RWPE1 (cell line): ENCODE measurements around the gene PARP1.

Experiments
- CTCF ChIA-PET: fragments of 350-600 bp; sonication (Branson Sonifier 250); formaldehyde crosslinking; extraction: SDS; loops from one replicate; lab custom pipeline; 2021; lab: Yijun Ruan, JAX
- POLR2A ChIA-PET: fragments of 400-600 bp; formaldehyde crosslinking; extraction: SDS; loops from one replicate; lab custom pipeline; 2020; ENCODE audit warnings: antibody characterized with exemption; ENCODE audit not compliant: low non-redundant PET; lab: Yijun Ruan, JAX
- DNase-seq: peaks from one replicate; pipeline ENCODE4 v3.0.0; 2012; ENCODE audit warnings: low spot score
- H3K27ac ChIP-seq: fragments of 450-650 bp; 2 replicates; pipeline ENCODE4 v1.5.1; 2017
- CTCF ChIP-seq: fragments of 450-650 bp; conservative IDR thresholded peaks from 2 replicates; pipeline ENCODE4 v1.5.1; 2017; ENCODE audit warnings: low read depth, mild to moderate bottlenecking

The PARP1 gene

GRCh38 chr1:226441629-226442028 is 33.7 kb upstream of the PARP1 start:
- H3K27ac ChIP-seq = no peak overlapping the region
- POLR2A ChIA-PET = no interaction called here
- no peak for TF ChIP-seq CTCF
- no peak for DNase-seq
- CTCF ChIA-PET = interaction anchor here (0.6 to 0.9 kb wide), 2 partner anchors 19 to 264 kb away, joined by 4 read pairs; no protein-coding TSS in a partner anchor

DNA sequence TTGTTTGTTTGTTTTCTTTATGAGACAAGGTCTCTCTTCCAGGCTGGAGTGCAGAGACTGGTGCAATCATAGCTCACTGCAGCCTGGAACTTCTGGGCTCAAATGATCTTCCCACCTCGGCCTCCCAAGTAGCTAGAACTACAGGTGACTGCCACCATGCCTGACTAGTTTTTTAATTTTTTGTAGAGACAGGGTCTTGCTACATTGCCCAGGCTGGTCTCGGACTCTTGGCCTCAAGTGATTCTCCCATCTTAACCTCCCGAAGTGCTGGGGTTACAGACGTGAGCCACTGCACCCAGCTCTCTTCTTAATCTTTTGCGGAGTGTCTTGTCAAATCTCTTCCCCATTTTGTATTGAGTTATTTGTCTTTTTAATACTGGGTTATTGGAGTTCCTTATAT is 32.6 kb upstream of the PARP1 start:
- DNase-seq = no peak
- H3K27ac ChIP-seq = no peak overlapping the region
- no peak for TF ChIP-seq CTCF
- POLR2A ChIA-PET = interaction anchor here (0.6 to 0.7 kb wide), 3 partner anchors 51 to 204 kb away, joined by 3 to 5 read pairs (median 5); no protein-coding TSS in a partner anchor
- CTCF ChIA-PET = no interaction called here

- DNase-seq = no peak
- H3K27ac ChIP-seq = no peak overlapping the region
- ChIA-PET CTCF (interaction anchor here (0.5 to 1.9 kb wide), 3 partner anchors 30 to 104 kb away, joined by 3 to 7 read pairs (median 3); partner anchors contain the start of gene PARP1), POLR2A (no interaction called here)
- TF ChIP-seq CTCF = no peak
Measured at GRCh38 chr1:226438007-226438406, 30.1 kb upstream of the PARP1 start.

- CTCF ChIA-PET = interaction anchor here (0.7 to 0.8 kb wide), 2 partner anchors 68 to 311 kb away, joined by 3 to 4 read pairs; no protein-coding TSS in a partner anchor
- TF ChIP-seq CTCF = no peak
- no peak for DNase-seq
- POLR2A ChIA-PET = no interaction called here
- H3K27ac ChIP-seq = no peak overlapping the region
Measured at GRCh38 chr1:226436855-226437491, 29.1 kb upstream of the PARP1 start.

- ChIA-PET CTCF (interaction anchor here (0.7 to 1.1 kb wide), 4 partner anchors 11 to 311 kb away, joined by 3 to 8 read pairs (median 4); no protein-coding TSS in a partner anchor), POLR2A (no interaction called here)
- no peak for TF ChIP-seq CTCF
- H3K27ac ChIP-seq = no peak overlapping the region
- no peak for DNase-seq
Measured at GRCh38 chr1:226436472-226436854, 28.6 kb upstream of the PARP1 start.

DNA sequence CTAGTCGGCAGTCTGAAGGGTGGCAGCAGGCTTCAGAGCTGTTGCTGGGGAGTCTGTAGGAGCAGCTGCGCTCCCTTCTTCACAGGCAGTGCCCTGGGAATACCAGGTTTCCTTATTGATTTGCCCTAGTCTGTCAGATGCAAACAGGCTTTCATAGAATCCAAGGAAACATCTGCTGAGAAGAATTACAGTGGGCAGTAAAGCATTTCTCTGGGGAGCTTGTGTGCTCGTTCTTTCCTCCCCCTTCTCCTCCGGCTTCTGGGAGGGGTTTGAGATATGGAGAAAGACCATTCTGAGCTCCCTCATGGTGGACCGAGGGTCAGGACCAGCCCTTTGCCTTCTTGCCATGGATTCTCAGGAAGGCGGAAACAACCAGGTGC is 25.4 kb upstream of the PARP1 start:
- DNase-seq = no peak
- no peak overlapping the region for H3K27ac ChIP-seq
- TF ChIP-seq CTCF = no peak
- ChIA-PET POLR2A (no interaction called here), CTCF (interaction anchor here (0.7 kb wide), 1 partner anchor 96 kb away, joined by 3 read pairs; no protein-coding TSS in a partner anchor)
